Cardiac septum (tissue), 1 donor: ENCODE data around the gene CUZD1. TPM values are rescaled to one million over a fixed set of nuclear protein-coding genes. Genes with fewer than 3 reads are reported as not detected.
"Not testable (repeated sequence)": the region's sequence is repeated elsewhere in the genome, so short reads cannot be mapped to it uniquely, and the experiment has no call there.

Source experiments
- DNase-seq: peaks from one replicate; pipeline ENCODE4 v3.0.0-alpha.2; 2020; ENCODE audit warnings: low spot score
- intact Hi-C: fragments of 100-400 bp; cut with DNase I; formaldehyde crosslinking; loops from one replicate; pipeline ENCODE4 v1.14.0; 2022
- total RNA-seq: library from RNA; stranded (reverse); fragmentation: NEBNext Ultra II Directional; extraction: Animal tissue kit (Norgen Biotek cat#: 25700); gene quantifications from one replicate; pipeline ENCODE4 v1.2.1, GENCODE V29; 2021
- donor health status: DM: no; HTN: no; CAD: no.

CUZD1 gene
- total RNA-seq, 1 donor from 2014 or later = 0.35 TPM

GRCh38 chr10:122859527-122859926, 13.9 kb upstream of the CUZD1 start:
- intact Hi-C loops = no loop called here
- no peak for DNase-seq

GRCh38 chr10:122858042-122858441, 12.4 kb upstream of the CUZD1 start:
- intact Hi-C loops, DNase-seq: not testable (repeated sequence)

- intact Hi-C loops = no loop called here
- DNase-seq = no peak
These were observed 11.2 kb upstream of the CUZD1 start for GRCh38 chr10:122856902-122857301.

GRCh38 chr10:122855745-122856144, 10.1 kb upstream of the CUZD1 start:
- DNase-seq = no peak
- intact Hi-C loops = no loop called here

- DNase-seq = no peak
- intact Hi-C loops = no loop called here
These were observed 9.0 kb upstream of the CUZD1 start for GRCh38 chr10:122854648-122855047.

GRCh38 chr10:122853665-122854313, 8.1 kb upstream of the CUZD1 start:
- intact Hi-C loops = no loop called here
- DNase-seq = no peak

GRCh38 chr10:122852261-122852660, 6.6 kb upstream of the CUZD1 start:
- intact Hi-C loops = no loop called here
- DNase-seq = no peak

- intact Hi-C loops = no loop called here
- no peak for DNase-seq
These were observed 5.3 kb upstream of the CUZD1 start for GRCh38 chr10:122850705-122851640.

- no peak for DNase-seq
- intact Hi-C loops = no loop called here
These were observed 4.4 kb upstream of the CUZD1 start for GRCh38 chr10:122849900-122850605.

- intact Hi-C loops = no loop called here
- DNase-seq = no peak
These were observed 3.4 kb upstream of the CUZD1 start for GRCh38 chr10:122849090-122849489.

- DNase-seq = no peak
- intact Hi-C loops = no loop called here
These were observed 2.3 kb upstream of the CUZD1 start for GRCh38 chr10:122847782-122848604.

- DNase-seq = no peak
- intact Hi-C loops = no loop called here
These were observed 1.5 kb downstream of the CUZD1 start for GRCh38 chr10:122844146-122844545.

GRCh38 chr10:122841569-122841968, 4.1 kb downstream of the CUZD1 start:
- intact Hi-C loops = no loop called here
- DNase-seq = no peak

- intact Hi-C loops = no loop called here
- no peak for DNase-seq
These were observed 6.2 kb downstream of the CUZD1 start for GRCh38 chr10:122839505-122839904.

- intact Hi-C loops = no loop called here
- no peak for DNase-seq
These were observed 6.8 kb downstream of the CUZD1 start for GRCh38 chr10:122838880-122839279.

- intact Hi-C loops = no loop called here
- DNase-seq = no peak
These were observed 9.7 kb downstream of the CUZD1 start for GRCh38 chr10:122835908-122836307.

- intact Hi-C loops = no loop called here
These were observed 14.7 kb downstream of the CUZD1 start for GRCh38 chr10:122830965-122831353.

GRCh38 chr10:122830273-122830964, 15.2 kb downstream of the CUZD1 start:
- intact Hi-C loops = no loop called here
- DNase-seq = no peak

More at GRCh38 chr10:122830965-122831353, 14.7 kb downstream of the CUZD1 start:
- no peak for DNase-seq

GRCh38 chr10:122829454-122829853, 16.2 kb downstream of the CUZD1 start:
- intact Hi-C loops = no loop called here

More at GRCh38 chr10:122829454-122829853, 16.2 kb downstream of the CUZD1 start:
- no peak for DNase-seq
